ENCODE data around the gene MRPS23. TPM values are rescaled to one million over a fixed set of nuclear protein-coding genes. Genes with fewer than 3 reads are reported as not detected.

The MRPS23 gene
- total and polyA plus RNA-seq, 2 of the 13 experiments (the other 11 are each of a cell fraction or from before 2014, with no cell fraction given) = 63.2 to 181 TPM

- TF ChIP-seq SP140L (CRISPR knock-in tag; IDR thresholded peaks at IDR 0.05; ENCODE audit: borderline replicate concordance) = peak; percentile 82; the same call in 1 of the 2 replicates
- TF ChIP-seq ZFX (CRISPR knock-in tag; IDR thresholded peaks at IDR 0.05; ENCODE audit: low read depth) = peak; percentile 96
- TF ChIP-seq TSC22D2 (CRISPR knock-in tag; IDR thresholded peaks at IDR 0.05; ENCODE audit: borderline replicate concordance) = peak; percentile 96; the same call in 1 of the 2 replicates
- TF ChIP-seq DNMT1 (CRISPR knock-in tag; IDR thresholded peaks at IDR 0.05) = peak; percentile 99
- peak; percentile 71; the same call in 1 of the 2 replicates for TF ChIP-seq KLF15 (CRISPR knock-in tag; IDR thresholded peaks at IDR 0.05; ENCODE audit: borderline replicate concordance)
- peak; percentile 99 for TF ChIP-seq CBX5 (CRISPR knock-in tag; IDR thresholded peaks at IDR 0.05; ENCODE audit: borderline replicate concordance)
- 0 out of 2 replicates have a peak, but pooled peaks have one; percentile 60 for TF ChIP-seq GTF2F1 (IDR thresholded peaks at IDR 0.05; ENCODE audit: low read length)
- peak; percentile 81; the same call in 1 of the 2 replicates for TF ChIP-seq FIP1L1 (IDR thresholded peaks at IDR 0.05; ENCODE audit: borderline replicate concordance, insufficient read depth, low read depth, low read length)
- TF ChIP-seq TEAD2 (CRISPR knock-in tag; IDR thresholded peaks at IDR 0.05) = no peak
- peak; percentile 56; the same call in 1 of the 2 replicates for TF ChIP-seq ZNF292 (CRISPR knock-in tag; IDR thresholded peaks at IDR 0.05; ENCODE audit: borderline replicate concordance, low read depth)
- TF ChIP-seq ZSCAN12 (CRISPR knock-in tag; IDR thresholded peaks at IDR 0.05) = peak; percentile 76; the same call in 1 of the 2 replicates
- peak; percentile 85 for TF ChIP-seq STAT5B (CRISPR knock-in tag; IDR thresholded peaks at IDR 0.05)
- no peak; the same call in 1 of the 2 replicates for TF ChIP-seq KDM1A (CRISPR knock-in tag; IDR thresholded peaks at IDR 0.05)
- no peak for TF ChIP-seq ONECUT2 (CRISPR knock-in tag; IDR thresholded peaks at IDR 0.05)
- peak; percentile 94 for TF ChIP-seq ZNF343 (CRISPR knock-in tag; IDR thresholded peaks at IDR 0.05)
- TF ChIP-seq BRCA1 (CRISPR knock-in tag; IDR thresholded peaks at IDR 0.05) = no peak; the same call in 1 of the 2 replicates
- peak; percentile 97 for TF ChIP-seq ZNF546 (CRISPR knock-in tag; conservative IDR thresholded peaks at IDR 0.05)
- TF ChIP-seq CBX1 (IDR thresholded peaks at IDR 0.05; ENCODE audit: low read depth) = peak; percentile 93
- TF ChIP-seq ZNF333 (CRISPR knock-in tag; IDR thresholded peaks at IDR 0.05; ENCODE audit: borderline replicate concordance) = peak; percentile 99
- no peak; the same call in 1 of the 2 replicates for TF ChIP-seq GLMP (CRISPR knock-in tag; IDR thresholded peaks at IDR 0.05; ENCODE audit: borderline replicate concordance)
- peak; percentile 39; the same call in 1 of the 2 replicates for TF ChIP-seq CHD2 (IDR thresholded peaks at IDR 0.05; ENCODE audit: low read depth, low read length)
- peak; percentile 52 to 83 for TF ChIP-seq MAFK (conservative IDR thresholded peaks at IDR 0.05 in 1 of 2, IDR thresholded peaks at IDR 0.05 in 1 of 2; ENCODE audit: low read length in 2 of 2)
- TF ChIP-seq PBX3 (CRISPR knock-in tag; IDR thresholded peaks at IDR 0.05; ENCODE audit: borderline replicate concordance) = no peak; the same call in 1 of the 2 replicates
- TF ChIP-seq ZBTB8A (CRISPR knock-in tag; IDR thresholded peaks at IDR 0.05; ENCODE audit: borderline replicate concordance, low read depth) = peak; percentile 93; the same call in 1 of the 2 replicates
- TF ChIP-seq HMGA1 (CRISPR knock-in tag; conservative IDR thresholded peaks at IDR 0.05) = no peak
- peak; percentile 99 for TF ChIP-seq CSRNP1 (CRISPR knock-in tag; IDR thresholded peaks at IDR 0.05)
Measured at GRCh38 chr17:57849874-57850754, at the start of gene MRPS23 (continued).

Data from HepG2 (cell line).